Activated CD4-positive, alpha-beta T cell treated with anti-CD3 and anti-CD28 coated beads, Interleukin-2, amount 50 U/mL, for 24 hours (primary cell): ENCODE data around the gene DNAJC2.
"Not testable (repeated sequence)": the region's sequence is repeated elsewhere in the genome, so short reads cannot be mapped to it uniquely, and the experiment has no call there.

Source experiments
- DNase-seq, 2 donors: peaks; one replicate each; pipeline ENCODE4 v3.0.0-alpha.2; 2020; ENCODE audit warnings: low read depth in 1 of 2, low spot score in 1 of 2

Gene DNAJC2

DNA sequence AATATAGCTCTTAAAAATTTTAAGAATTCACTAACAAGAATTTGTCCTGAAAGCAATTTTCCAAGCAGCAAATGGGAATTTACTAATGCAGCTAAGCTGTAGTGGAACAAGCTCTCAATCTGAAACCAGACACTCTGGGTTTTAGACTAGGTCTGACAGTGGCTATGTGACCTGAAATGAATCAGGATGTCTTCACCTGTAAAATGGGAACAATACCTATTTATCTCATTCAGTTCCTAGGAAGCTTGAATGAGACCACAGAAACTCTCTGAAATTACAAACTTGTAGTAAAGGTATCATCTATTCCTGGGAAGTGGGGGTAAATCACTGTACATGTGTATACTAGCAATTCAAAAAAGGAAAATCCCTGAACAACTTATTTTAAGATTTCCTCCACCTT lies 1.2 kb downstream of the DNAJC2 start:
- DNase-seq, result no peak

DNA sequence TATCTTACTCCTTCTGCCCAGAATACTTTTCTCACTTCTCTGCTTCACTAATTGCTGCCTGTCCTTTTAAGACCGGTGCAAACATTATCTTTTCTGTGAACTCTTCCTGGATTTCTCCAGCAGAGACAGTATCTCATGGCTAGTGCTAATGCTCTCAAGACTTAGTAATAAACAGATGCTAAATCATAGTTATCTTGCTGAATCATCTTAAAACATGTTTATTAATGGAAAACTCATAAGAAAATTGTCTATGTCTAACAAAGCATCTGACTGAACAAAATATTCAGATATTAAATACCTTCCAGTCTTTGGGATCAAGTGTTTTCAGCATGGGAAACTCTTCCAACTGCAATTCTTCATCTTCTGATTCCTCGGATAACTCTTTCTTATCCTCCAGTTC lies 3.1 kb downstream of the DNAJC2 start:
- no peak for DNase-seq

DNA sequence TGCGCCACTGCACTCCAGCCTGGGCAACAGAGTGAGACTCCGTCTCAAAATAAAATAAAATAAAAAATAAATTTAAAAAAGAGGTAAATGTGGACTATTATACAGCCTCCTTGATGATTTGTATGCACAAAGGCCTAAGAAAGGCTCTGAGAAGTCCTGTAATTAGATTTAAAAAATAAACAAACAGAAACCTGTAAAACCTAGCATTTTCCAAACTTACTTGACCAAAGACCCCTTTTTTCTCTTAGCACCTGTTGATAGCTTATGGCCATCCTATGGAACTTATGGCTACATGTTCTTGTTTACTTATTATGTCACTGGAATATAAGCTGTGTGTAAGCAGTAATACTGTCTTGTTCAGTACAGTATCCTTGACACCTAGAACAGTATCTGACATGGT lies 5.7 kb downstream of the DNAJC2 start:
- no peak for DNase-seq

DNA sequence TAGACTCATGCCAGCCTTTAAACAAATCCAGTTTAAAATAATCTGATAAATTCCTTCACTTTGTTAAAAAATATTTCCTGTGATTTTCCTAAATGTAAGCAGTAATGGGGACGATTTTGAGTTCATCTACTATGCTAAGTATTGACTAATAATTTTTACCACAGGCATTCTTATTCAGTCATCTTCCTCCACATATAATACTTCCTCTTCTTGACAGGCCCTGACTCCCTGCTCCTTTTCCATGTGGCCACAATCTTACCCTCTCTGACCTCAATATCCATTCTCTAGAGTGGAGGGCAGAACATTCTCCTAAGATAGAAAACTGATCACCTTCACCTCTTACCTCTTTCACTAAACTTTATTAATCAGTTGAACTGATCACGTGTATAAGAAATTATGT lies 7.8 kb downstream of the DNAJC2 start:
- DNase-seq, result no peak

DNA sequence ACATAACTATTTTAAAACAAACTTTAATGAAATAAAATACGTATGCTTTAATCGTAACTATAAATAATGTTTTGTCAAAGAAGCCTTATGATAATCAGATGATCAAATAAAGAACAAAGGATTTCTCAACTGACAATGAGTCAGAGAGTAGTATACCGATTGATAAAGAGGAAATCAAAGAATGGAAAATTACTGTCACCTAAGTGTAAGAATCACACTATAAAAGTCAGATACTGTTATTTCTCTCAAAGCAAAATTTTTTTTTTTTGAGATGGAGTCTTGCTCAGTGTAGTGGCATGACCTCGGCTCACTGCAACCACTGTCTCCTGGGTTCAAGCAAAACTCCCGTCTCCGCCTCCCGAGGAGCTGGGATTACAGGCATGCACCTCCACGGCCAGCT lies 18.8 kb downstream of the DNAJC2 start:
- no peak for DNase-seq

DNA sequence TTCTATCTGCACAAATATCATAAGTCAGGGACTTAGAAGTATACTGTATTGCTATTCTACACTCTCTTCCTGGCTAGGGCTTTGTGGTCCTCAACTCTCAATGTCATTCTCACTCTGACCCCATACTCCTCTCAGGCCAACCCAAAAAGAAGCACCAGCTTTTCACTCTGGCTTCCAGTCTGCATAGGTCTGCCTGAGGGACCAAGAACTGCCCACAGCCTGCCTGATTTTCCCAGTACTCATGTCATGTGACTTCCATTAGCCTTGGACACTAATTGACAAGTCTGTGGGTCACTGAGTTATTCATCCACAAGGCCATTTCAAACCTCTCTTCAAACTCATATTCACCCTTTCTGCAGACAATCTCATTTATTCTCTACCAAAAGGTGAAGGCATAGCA lies 27.6 kb downstream of the DNAJC2 start:
- no peak for DNase-seq

DNA sequence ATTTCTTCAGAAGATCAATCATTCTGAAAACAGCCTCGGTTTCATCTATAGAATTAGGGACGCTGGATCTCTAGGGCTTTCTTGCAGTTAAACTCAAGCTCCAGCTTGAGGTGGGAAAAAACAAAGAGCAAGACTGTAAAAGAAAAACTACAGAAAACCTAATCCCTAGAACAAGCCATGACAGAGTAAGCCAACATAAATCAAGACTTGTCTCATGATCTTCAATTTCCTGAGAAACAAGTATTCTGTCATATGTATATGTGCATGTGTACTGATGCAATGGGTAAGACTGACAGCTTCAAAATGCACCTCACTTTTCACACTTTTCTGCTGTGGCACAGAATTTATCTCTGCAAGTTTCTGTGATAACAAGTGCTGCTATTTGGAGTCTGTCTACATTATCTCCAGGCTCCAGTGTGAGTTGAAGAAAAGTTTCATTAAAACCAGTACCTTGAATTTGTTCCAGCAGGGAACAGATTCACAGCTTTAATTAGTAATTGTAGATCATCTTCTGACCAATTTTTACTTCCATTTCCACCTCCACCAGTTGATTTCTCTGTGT lies 28.1 kb downstream of the DNAJC2 start:
- DNase-seq, result no peak

DNA sequence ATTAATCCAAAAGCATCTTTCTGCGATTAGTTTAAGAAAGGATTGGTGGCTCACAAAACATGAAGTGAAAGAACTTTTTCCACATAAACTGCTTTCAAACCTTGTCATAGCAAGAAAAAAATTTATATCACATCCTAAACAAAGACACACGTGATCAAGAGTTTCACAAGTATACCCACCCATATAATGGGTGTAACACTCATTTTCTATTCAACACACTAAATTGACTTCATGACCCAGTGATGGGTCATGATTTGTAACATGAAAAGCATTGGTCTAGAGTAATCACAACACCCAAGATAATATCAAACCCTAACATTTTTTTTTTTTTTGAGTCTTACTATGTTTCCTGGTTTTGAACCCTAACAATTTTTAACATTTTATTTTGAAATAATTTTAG lies 29.7 kb downstream of the DNAJC2 start:
- no peak for DNase-seq

DNA sequence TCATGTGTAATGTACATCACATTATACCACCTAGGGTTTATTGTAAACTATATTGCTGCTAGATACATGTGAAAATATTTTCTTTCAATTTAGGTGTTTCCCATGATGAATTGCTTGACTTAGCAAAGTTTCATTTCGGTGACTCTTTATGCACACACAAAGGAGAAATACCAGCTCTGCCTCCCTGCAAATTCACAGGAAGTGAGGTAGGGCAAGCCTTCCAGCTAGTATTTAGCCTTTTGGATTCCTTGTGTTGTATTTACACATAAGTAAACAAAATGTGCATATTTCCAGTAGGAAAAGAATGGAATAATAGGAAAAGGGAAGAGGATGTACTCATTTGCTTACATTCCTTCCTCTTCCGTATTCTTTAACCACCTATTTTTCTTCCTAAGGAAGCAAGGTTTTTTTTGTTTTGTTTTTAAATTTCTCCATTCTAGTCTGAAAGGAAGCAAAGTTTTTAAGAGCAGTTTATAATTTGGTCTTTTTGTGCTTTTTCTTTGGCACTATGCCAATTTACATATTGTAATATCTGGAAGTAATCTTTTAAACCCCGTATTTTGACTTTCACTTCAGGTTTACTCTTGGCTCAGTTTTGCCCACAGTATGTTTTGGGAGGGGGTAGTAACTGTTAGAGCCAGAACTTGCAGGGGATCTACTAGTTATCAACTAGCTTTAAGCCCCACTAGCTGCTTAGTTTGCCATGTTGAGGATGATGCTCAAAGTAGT lies 36.9 kb downstream of the DNAJC2 start:
- no peak for DNase-seq

DNA sequence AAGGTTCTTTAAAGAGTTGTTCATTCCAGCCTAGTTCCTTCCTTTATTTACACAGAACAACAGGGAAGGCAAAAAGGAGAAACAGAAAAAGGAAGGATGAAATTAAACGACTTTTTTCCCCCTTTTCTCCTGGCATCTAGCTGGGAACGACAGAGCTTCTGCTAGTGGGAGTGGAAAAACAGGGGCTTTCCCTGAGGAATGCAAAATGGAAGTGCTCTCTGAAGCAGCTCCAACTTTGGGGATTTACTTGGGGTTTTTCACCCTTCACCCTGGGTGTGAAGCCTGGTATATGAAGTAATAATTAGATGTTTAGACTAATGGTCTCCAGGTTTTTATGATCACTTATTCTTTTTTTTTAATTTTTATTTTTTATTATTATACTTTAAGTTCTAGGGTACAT lies 43.1 kb downstream of the DNAJC2 start:
- no peak for DNase-seq

DNA sequence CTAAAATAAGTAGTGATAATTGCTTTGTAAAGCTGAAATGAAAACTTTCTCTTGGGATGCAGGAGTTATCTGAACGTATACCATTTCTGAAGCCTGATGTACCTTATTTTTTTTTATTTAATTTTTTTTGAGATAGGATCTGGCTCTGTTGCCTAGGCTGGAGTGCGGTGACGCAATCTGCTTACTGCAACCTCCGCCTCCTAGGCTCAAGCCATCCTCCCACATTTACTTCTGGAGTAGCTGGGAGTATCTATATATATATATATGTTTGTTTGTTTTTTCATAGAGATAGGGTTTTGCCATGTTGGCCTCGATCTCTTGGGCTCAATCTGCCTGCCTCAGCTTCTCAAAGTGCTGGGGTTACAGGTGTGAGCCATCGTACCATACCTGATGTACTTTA lies 44.9 kb downstream of the DNAJC2 start:
- no peak for DNase-seq

DNA sequence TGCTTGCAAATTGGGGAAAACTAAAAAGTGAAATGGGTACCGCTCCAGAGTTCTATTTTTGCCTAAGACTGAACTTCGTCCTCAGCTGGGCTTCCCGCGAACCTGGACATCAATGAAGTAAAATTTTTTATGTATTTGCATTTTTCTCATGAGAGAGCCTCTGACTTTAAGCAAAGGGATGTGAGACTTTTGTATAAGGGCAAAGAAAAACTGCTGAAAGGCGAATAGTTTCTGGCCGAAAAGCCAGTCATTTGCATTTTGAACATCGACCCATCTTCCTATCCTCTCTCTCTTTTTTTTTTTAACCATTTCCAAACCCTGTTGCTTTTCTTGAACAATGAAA lies 46.8 kb downstream of the DNAJC2 start:
- DNase-seq, result no peak

DNA sequence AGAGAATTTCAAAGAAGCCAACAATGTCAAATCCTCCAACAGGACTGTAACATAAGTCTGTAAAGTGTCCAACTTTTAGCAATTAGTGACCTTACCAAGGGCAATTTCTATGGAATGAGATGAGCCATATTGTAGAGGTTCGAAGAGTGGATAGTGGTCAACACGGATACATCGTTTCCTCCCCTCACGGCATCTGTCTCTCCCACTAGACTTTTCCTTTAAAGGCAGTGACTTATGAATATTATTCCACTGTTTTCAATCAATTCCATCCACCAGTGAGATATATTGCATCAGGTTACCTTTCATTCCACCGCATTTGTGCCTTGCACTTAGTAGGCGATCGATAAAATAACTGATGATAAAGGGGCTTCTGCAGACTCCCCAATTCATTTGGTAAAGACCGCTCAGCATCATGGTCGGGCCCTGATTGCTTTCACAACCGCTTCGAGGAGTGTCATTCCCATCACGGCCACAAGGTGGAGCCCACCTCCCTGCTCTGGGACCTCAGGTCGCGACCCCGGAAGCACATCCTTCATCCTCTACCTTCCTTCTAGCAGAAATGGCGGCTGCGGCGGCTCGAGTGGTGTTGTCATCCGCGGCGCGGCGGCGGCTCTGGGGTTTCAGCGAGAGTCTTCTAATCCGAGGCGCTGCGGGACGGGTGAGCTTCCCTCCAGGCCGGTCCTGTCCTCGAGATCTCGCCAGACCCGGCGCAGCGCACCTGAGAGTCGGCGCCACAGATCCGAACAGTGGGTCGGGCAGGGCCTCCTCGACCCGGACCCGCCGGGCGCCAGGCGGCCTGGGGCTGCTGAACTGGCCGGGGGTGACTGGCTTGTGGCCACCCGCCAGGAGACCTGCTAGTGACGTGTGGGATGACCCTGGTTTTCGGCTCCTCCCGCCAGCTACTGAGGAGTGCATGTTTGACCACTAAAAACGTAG lies 47.4 kb downstream of the DNAJC2 start, which contains the start of gene PMPCB:
Gene PMPCB, plus strand, starts transcription at position 535 of the 936 bp plus-strand sequence. Its CDS starts 25 bp downstream, at position 560.
- peak; percentile 94 to 95 for DNase-seq

DNA sequence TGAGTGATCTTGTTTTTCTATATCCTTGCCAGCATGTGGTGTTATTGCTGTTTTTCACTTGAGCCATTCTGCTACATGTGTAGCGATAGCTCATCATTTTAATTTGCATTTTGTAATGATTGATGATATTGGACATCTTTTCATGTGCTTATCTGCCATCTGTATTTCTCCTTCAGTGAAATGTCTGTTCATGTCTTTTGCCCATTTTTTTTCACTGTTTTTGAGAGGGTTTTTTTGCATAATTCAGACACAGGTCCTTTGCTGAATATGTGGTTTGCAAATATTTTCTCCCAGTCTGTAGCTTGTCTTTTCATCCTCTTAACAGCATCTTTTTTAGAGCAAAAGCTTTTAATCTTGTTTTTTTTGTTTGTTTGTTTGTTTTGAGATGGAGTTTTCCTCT lies 51.0 kb downstream of the DNAJC2 start:
- no peak for DNase-seq

DNA sequence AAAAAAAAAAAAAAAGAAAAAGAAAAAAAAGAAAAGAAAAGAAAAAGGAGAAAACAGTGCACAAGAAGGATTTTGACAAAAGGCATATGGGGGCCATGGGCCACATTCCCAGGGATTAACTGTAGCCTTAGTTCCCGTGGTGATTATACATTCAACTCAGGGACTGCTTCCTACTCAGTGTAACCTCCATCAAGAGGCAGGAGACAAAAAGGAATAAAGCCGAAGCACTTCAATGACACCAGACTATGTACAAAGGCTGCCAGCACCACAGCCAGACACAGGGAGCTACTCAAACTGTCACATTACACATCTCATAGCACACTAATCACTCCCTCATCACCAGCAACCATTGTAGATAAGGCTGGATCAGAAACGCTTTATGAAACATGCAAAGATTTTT lies 52.4 kb downstream of the DNAJC2 start:
- no peak for DNase-seq

DNA sequence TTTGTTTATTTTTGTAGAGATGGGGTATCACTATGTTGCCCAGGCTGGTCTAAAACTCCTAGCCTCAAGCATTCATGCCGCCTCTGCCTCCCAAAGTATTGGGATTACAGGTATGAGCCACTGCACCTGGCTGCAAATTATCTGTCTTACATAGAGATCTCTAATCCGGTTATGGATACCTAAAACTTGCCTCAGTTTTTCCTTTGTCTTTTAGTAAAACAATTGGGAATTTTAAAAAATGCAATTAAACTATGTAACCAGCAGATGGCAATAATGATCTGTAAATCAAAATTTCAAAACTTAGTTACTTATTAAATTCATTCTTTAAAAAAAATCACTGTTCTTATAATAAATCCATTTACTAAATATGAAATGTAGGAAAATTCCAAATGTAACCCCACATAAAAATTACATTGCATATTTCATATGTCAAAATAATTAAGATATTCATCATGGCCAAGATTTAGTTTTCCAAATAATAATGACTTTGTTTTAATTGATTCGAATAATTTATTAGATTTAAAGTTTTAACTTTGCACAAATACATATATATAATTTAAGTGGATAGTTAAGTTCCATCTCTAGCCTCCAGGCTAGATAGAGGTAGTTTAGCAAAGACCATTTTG lies 61.7 kb downstream of the DNAJC2 start:
- not testable (repeated sequence) for DNase-seq

DNA sequence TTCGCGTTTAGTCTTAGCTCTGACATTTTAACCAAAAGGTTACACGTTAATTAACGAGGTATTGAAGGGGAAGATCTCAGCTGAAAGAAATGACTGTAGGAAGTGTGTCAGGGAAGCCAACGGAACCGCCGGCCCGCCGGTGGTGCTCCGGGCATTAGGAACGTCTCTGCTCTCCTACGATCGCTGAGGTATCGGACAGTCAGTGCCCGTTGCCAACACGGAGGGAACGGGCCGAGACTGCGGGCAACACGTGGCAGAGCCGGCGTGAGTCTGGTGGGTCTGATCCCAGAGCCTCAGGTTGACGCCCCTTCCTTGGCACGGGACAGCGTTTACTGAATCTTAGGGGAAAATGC lies 63.8 kb downstream of the DNAJC2 start:
- not testable (repeated sequence) for DNase-seq

DNA sequence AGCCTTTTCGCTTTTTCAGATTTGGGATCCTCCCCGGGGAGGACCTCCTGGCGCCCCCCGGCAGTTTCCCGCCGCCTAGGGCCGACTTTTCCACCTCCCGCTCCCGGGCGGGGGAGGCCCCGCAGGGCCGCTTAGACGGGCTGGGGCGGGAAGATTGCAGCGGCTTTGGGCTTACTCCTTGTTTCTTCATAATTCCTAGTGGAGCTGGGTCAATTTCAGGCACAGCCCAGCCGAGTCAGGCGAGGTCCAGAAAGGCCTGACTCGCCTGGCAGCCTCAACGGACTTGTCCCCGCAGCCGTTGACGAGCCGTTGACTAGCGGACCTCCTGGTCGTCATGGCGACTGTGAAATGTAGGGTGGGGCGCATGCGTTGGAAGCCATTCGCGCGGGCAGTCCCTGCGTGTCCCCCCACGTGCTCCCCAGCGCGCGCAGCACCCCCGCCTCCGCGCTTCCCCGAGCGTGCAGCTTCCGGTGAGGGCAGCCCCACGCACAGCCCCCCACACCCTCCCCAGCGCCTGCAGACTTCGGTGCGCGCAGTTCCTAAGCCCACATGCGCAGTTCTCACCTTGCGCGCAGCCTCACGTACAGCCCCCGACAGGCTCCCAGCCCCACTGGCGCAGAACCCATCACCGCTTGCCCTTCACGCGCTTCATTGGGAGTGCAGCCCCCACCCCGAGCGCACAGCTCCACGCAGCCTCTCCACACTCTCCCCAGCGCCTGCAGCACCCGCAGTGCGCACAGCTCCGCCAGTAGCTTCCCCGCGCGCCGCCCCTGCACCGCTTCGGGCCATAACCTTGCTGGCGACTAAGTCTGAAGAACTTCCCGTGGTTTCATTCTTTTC lies 64.4 kb downstream of the DNAJC2 start:
- DNase-seq, result peak; percentile 69 to 82

DNA sequence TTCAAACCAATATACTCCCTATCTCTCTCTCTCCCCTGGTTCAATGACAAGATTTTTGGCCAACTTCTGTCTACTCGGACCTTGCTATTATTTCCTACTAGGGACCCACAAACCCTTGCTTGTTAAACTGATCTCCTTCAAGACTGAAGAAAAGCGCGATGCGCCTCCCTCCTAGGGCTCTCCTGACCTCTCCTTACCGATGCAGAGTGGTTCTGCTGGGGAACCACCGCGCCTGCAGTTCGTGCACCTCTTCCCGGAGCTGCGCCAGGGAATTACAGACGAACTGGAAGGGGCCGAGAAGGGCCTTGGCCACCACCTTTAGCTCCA lies 65.0 kb downstream of the DNAJC2 start:
- DNase-seq, result not testable (repeated sequence)

DNA sequence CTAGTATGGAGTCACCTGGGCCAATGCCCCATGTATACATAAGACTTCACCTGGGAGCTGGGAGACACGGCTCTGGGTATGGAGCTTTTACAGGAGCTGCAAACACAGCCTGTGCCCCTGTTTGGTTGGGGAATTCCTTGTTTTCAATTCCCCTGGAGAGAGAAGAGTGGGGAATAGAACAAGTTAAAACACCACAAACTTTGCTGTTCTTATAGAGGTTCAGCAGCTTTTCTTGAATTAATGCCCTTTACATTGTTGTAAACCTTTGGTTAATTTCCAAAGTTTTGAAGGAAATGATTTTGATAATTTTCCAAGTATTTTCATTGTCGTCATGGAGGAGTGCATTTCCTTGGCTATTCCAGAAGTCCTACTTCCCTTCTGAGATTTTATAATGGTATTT lies 66.4 kb downstream of the DNAJC2 start:
- not testable (repeated sequence) for DNase-seq

DNA sequence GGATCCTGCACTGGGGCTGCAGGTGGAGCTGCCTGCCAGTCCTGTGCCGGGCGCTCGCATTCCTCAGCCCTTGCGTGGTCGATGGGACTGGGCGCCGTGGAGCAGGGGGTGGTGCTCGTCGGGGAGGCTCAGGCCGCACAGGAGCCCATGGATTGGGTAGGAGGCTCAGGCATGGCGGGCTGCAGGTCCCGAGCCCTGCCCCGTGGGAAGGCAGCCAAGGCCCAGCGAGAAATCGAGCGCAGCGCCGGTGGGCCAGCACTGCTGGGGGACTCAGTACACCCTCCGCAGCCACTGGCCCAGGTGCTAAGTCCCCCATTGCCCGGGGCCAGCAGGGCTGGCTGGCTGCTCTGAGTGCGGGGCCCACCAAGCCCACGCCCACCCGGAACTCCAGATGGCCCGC lies 69.7 kb downstream of the DNAJC2 start:
- not testable (repeated sequence) for DNase-seq
